ENCODE measurements around the gene CDC25C.

GRCh38 chr5:138359621-138360020 is 28.0 kb upstream of the CDC25C start:
- TF ChIP-seq CTCF (conservative IDR thresholded peaks at IDR 0.05) (no peak), ZFX (IDR thresholded peaks at IDR 0.05) (no peak)
